Prostate gland (tissue), 2 donors: ENCODE measurements around the gene PPP1R11. TPM values are rescaled to one million over a fixed set of nuclear protein-coding genes. Genes with fewer than 3 reads are reported as not detected.
A peak's percentile ranks its signal among the peaks of the same experiment; 100 is the strongest.

Experiments
- DNase-seq: peaks from one replicate; pipeline ENCODE4 v3.0.0-alpha.2; 2019; ENCODE audit warnings: low spot score
- H3K27ac ChIP-seq, 2 donors: fragments of 200-600 bp; sonication (generic); 2 replicates each; pipeline ENCODE4 v1.5.1; 2017 to 2019
- H3K27me3 ChIP-seq: fragments of 200-600 bp; sonication (generic); replicated peaks from 2 replicates; pipeline ENCODE4 v1.5.1; 2019; ENCODE audit not compliant: insufficient read depth
- H3K36me3 ChIP-seq, 2 donors: fragments of 200-600 bp; sonication (generic); 1 replicate in 1 of 2; 2 replicates in 1 of 2; pipeline versions ENCODE4 v1.5.1 to v1.8.1; 2017 to 2019
- H3K4me1 ChIP-seq: fragments of 200-600 bp; sonication (generic); replicated peaks from 2 replicates; pipeline ENCODE4 v1.5.1; 2019
- H3K4me3 ChIP-seq, 2 donors: fragments of 200-600 bp; sonication (generic); 2 replicates each; pipeline ENCODE4 v1.5.1; 2017 to 2019
- H3K9me3 ChIP-seq: fragments of 200-600 bp; sonication (generic); 2 replicates; pipeline ENCODE4 v1.5.1; 2017
- POLR2A ChIP-seq: fragments of 450-650 bp; IDR thresholded peaks from one replicate; pipeline ENCODE4 v1.6.1; 2016; ENCODE audit warnings: antibody characterized with exemption, mild to moderate bottlenecking
- POLR2AphosphoS5 ChIP-seq: sonication (generic); formaldehyde crosslinking; IDR thresholded peaks from one replicate; pipeline ENCODE4 v1.6.1; 2017; ENCODE audit warnings: antibody characterized with exemption
- WGBS: methylation state at CpG from one replicate; pipeline ENCODE4 v1.1.5; 2018; 5-methylcytosine and 5-hydroxymethylcytosine counted together
- intact Hi-C: fragments of 100-400 bp; cut with DNase I; formaldehyde crosslinking; loops from one replicate; pipeline ENCODE4 v1.14.2; 2022
- total RNA-seq, 2 donors: library from RNA; depleted of rRNA; stranded (reverse); fragments of >200 nt; gene quantifications; one replicate each; pipeline ENCODE4 v1.1.0, GENCODE V29; 2016
- TF ChIP-seq, protein P1 (sequence below), 4 experiments: fragments of 200-600 bp in 2 of 4; fragments of 450-650 bp in 2 of 4; sonication (generic) in 2 of 4; IDR thresholded peaks; 1 replicate in 3 of 4; 2 replicates in 1 of 4; pipeline ENCODE4 v1.5.1; 2016 to 2019; ENCODE audit warnings: antibody characterized with exemption in 4 of 4, mild to moderate bottlenecking in 2 of 4, moderate library complexity in 2 of 4

Gene PPP1R11
- total RNA-seq, 2 donors from 2014 or later: 49.7 to 59.3 TPM

DNA sequence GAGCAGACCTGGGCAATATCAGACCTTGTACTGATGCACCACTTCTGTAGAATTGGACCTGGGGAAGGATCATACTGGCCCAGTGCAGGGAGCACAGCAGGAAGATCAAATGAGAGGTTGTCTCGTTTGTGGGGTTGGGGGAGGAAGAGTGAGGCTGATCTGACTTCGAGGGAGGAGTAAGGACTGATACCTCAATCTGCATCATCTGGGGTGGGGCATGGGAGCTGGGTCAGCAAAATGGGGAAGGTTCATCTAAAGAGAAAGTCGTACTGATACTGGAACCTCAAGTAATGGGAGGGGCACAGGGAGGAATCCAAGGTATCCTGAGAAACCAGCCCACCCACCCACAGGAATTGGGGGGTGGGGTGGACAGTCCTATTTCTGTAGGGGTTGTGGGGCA is 4.9 kb downstream of the PPP1R11 start:
- 64% methylated on average over 3 of the region's 3 CpGs for WGBS
- H3K27me3 ChIP-seq: no peaks in the 10 kb centered on the region
- intact Hi-C loops: no loop called here
- no peak overlapping the region for H3K27ac ChIP-seq
- no peaks in the 10 kb centered on the region for H3K4me1 ChIP-seq
- no peak for DNase-seq
- TF ChIP-seq, protein P1, sequence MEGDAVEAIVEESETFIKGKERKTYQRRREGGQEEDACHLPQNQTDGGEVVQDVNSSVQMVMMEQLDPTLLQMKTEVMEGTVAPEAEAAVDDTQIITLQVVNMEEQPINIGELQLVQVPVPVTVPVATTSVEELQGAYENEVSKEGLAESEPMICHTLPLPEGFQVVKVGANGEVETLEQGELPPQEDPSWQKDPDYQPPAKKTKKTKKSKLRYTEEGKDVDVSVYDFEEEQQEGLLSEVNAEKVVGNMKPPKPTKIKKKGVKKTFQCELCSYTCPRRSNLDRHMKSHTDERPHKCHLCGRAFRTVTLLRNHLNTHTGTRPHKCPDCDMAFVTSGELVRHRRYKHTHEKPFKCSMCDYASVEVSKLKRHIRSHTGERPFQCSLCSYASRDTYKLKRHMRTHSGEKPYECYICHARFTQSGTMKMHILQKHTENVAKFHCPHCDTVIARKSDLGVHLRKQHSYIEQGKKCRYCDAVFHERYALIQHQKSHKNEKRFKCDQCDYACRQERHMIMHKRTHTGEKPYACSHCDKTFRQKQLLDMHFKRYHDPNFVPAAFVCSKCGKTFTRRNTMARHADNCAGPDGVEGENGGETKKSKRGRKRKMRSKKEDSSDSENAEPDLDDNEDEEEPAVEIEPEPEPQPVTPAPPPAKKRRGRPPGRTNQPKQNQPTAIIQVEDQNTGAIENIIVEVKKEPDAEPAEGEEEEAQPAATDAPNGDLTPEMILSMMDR (IDR thresholded peaks at IDR 0.05): no peak
- H3K9me3 ChIP-seq: no peaks in the 10 kb centered on the region
- no peak overlapping the region for H3K4me3 ChIP-seq
- H3K36me3 ChIP-seq: no peaks in the 10 kb centered on the region

DNA sequence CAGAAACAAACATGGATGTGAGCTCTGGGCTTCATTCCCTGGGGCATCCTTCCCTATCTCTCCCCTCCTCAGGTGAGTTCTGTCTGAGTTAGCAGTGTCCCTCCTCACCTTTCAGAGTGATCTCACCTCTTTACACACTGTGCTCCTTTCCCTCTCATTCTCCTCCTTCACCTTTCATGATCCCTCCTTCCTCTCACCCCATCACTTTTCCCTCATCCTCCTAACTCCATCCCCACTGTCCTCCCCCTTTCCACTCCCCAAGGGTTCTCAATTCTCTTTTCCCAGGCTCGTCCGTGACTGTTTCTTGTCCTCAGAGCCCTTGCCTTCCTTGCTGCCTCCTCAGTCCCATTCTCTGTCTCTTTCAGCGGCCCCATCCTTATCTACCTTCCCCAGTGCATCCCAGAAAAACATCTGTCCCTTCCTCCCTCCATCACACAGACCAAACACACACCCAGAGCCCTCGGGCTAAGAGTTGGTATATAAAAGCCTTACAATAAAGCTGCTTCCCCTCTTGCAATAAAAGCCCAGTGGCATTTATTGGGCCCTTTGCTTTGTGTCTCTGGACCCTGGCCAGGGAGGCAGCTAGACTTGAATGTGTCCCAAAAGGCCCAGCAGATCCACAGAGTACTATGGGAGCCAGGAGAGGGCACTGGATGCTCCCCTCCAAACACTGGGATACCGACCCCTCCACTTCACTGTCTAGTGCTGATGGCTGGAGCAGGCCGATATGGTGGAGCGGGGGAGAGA is 6.7 kb downstream of the PPP1R11 start:
- Histone ChIP-seq H3K27ac (peak overlapping the region; percentile 77 to 88), H3K4me3 (peak overlapping the region; percentile 55 to 57), H3K36me3 (no peaks in the 10 kb centered on the region), H3K9me3 (no peaks in the 10 kb centered on the region), H3K4me1 (no peaks in the 10 kb centered on the region), H3K27me3 (no peaks in the 10 kb centered on the region)
- TF ChIP-seq POLR2A (no peak), POLR2AphosphoS5 (no peak)
- TF ChIP-seq, protein P1 (IDR thresholded peaks at IDR 0.05): no peak
- peak; percentile 36 for DNase-seq
- 30% methylated on average over 7 of the region's 7 CpGs for WGBS
- intact Hi-C loops: no loop called here

DNA sequence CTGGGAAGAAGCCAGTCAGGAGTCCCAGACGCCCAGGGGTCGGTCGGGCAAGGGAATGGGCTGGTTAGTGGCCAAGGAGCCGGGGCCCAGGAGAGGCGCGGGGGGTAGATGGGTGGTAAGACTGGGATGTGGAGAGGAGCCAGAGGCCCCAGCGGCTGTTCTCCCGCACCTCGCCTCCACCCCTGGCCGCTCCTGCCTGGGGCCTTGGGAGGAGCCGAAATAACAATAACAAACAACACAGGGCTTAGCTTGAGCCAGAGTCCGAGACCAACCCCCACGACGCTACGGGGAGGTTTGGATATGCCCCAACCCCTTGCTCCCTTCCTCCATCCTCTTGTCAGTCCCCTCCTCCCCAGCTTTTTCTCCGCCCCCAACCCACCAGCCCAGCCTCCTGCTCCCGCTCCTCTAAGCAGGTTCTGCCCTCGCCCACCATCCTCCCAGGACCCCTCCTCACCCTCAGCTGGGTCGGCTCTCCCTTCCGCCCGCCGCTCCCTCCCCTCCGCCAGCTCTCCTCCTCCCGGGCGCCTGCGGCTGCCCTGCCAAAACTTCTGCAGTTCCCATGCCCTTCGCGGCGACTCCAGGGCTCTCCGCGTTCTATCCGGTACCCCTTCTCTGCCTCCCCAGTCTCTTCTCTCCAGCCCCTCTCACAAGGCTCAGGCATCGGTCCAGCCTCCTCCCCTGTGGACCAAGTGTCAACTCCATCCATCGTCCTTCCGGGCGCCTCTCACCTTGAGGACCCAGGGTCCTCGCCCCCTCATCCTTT is 7.5 kb downstream of the PPP1R11 start:
- no peaks in the 10 kb centered on the region for H3K9me3 ChIP-seq
- no peaks in the 10 kb centered on the region for H3K27me3 ChIP-seq
- DNase-seq: peak; percentile 41
- no peaks in the 10 kb centered on the region for H3K4me1 ChIP-seq
- intact Hi-C loops: no loop called here
- H3K4me3 ChIP-seq: peak overlapping the region; percentile 55 to 57
- TF ChIP-seq POLR2AphosphoS5 (peak; percentile 17), POLR2A (peak; percentile 20)
- TF ChIP-seq, protein P1 (IDR thresholded peaks at IDR 0.05): peak in 1 of 4 experiments; percentile 8
- 3% methylated on average over 37 of the region's 37 CpGs for WGBS
- peak overlapping the region; percentile 77 to 88 for H3K27ac ChIP-seq
- no peaks in the 10 kb centered on the region for H3K36me3 ChIP-seq

DNA sequence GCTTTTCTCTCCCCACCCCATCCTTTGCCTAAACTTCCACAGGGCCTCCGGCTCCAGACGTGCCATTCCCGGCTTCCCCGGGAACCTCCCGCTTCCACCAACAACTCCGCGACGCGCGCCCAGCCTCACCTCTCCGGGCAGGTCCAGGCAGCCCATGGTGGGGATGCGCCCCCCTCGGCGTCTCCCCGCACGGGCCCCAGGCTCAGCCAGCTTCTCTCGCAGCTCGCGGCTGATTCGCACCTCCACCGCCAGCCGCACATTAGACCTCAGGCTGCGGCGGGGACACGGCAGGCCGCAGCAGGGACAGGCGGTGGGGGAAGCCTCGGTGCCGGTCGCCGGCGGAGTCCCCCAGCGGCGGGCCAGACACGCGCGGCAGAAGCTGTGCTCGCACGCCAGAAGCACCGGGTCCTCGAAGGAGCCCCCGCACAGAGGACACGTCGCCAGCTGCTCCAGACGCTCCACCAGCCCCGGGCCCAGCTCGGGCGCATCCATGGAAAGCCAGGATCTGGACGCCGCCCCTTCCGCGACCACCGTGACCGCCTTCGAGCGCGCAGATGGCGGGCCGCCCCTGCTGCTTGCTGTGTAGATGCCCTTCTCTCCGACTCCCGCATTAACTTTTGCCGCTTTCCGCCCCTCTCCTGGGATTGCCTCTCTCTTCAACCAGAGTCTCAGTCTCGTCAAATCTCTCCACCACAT is 8.2 kb downstream of the PPP1R11 start, which contains the start of gene RNF39:
Gene RNF39, minus strand, starts transcription at position 676 of the 696 bp plus-strand sequence. Its CDS starts 184 bp downstream, at position 492.
- H3K36me3 ChIP-seq: no peaks in the 10 kb centered on the region
- no peaks in the 10 kb centered on the region for H3K27me3 ChIP-seq
- H3K27ac ChIP-seq: peak within 1 kb of the TSS; percentile 77 to 88
- TF ChIP-seq, protein P1 (IDR thresholded peaks at IDR 0.05): no peak
- no peak for TF ChIP-seq POLR2AphosphoS5
- peak; percentile 85 for TF ChIP-seq POLR2A
- peak within 1 kb of the TSS; percentile 55 to 57 for H3K4me3 ChIP-seq
- no peaks in the 10 kb centered on the region for H3K4me1 ChIP-seq
- WGBS: under 1% methylated on average over 55 of the region's 64 CpGs
- peak; percentile 13 for DNase-seq
- no peaks in the 10 kb centered on the region for H3K9me3 ChIP-seq
- intact Hi-C loops: no loop called here
